Muscle layer of colon (tissue), 2 donors: ENCODE measurements around the gene AK9.
"Not testable (repeated sequence)": the region's sequence is repeated elsewhere in the genome, so short reads cannot be mapped to it uniquely, and the experiment has no call there.

Experiments
- H3K27ac ChIP-seq: one replicate; pipeline ENCODE4 v1.7.0; 2013; ENCODE audit warnings: low read depth, mild to moderate bottlenecking, low read length, moderate library complexity
- H3K27me3 ChIP-seq, 2 donors: one replicate each; pipeline ENCODE4 v1.7.0; 2013; ENCODE audit warnings: low read length in 2 of 2, mild to moderate bottlenecking in 2 of 2; ENCODE audit not compliant: insufficient read depth in 2 of 2, control insufficient read depth in 1 of 2
- H3K36me3 ChIP-seq: one replicate; pipeline ENCODE4 v1.7.0; 2013; ENCODE audit warnings: mild to moderate bottlenecking, low read length; ENCODE audit not compliant: insufficient read depth
- H3K4me1 ChIP-seq: one replicate; pipeline ENCODE4 v1.7.0; 2013; ENCODE audit warnings: mild to moderate bottlenecking, low read length; ENCODE audit not compliant: insufficient read depth
- H3K4me3 ChIP-seq, 2 donors: one replicate each; pipeline ENCODE4 v1.7.0; 2013; ENCODE audit warnings: low read length in 2 of 2, low read depth in 1 of 2, mild to moderate bottlenecking in 1 of 2, moderate library complexity in 1 of 2
- H3K9ac ChIP-seq: one replicate; pipeline ENCODE4 v1.7.0; 2013; ENCODE audit warnings: low read length
- H3K9me3 ChIP-seq: one replicate; pipeline ENCODE4 v1.7.0; 2013; ENCODE audit warnings: mild to moderate bottlenecking, low read length
- donor health status: abdominal sarcoma.
- donor health status: Adenocarcinoma of cecum.

AK9 gene

DNA sequence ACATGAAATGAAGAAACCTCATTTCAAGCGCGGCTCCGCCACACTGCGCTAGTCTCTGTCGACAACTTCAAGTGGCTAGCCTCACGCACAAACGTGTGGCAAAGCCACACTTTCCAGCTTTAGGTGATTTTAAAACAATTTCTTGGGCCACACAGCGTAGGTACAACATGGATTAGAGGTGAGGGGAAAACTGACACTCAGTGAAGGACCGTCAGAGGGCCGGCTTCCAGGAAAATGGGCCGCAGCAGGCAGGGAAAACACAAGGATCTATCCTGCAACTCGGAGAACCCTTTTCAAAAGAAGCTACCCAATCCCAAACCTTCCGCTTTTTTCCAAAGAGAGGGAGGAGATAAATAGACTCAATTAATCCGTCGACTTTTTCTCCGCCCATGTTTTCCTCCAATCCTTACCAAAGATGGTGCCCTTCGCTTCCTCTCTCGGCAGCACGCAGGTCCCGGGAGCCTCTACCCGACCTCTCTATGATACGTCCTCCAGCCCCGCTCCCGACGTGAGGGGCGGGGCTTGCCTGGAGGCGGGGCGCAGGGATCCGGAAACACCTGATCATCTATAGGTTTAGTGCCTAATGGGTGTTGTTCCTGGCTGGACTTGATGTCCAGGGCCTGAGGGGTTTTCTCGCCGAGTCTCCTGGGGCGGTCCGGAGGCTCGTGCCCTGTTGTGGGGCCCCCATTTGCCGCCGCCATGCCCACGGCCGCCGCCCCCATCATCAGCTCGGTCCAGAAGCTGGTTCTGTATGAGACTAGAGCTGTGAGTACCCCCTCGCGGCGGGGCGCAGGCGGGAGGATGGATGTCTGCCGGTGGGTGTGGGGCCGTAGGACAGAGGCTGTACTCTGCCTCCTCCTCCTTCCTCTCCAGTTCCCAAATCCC, at the start of gene AK9, which contains the start of gene FIG4:
Gene AK9, minus strand, starts transcription at position 466 of the 885 bp plus-strand sequence. CDS start 15,457 bp downstream, outside the sequence.
Gene FIG4, plus strand, starts transcription at position 560 of the 885 bp plus-strand sequence. Its CDS starts 140 bp downstream, at position 700.
- peak within 1 kb of the TSS; percentile 85 for H3K27ac ChIP-seq
- no peaks in the 10 kb centered on the region for H3K36me3 ChIP-seq

DNA sequence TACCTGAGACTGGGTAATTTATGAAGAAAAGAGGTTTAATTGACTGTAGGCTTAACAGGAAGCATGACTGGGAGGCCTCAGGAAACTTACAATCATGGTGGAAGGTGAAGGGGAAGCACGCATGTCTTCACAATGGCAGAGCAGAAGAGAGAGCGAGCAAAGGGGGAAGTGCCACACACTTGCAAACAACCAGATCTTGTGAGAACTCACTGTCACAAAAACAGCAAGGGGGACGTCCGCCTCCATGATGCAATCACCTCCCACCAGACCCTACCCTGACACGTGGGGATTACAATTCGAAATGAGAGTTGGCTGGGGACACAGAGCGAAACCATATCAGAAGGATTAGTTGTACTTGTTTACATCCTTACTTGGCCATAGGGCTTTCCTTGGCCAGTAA, 49.8 kb upstream of the AK9 start:
- no peak overlapping the region for H3K9ac ChIP-seq
- peaks cover 19% of the 10 kb centered on the region for H3K36me3 ChIP-seq
- H3K27me3 ChIP-seq = no peaks in the 10 kb centered on the region

More for the DNA sequence above, at the start of gene AK9, which contains the start of gene FIG4:
- Histone ChIP-seq H3K4me1 (peaks cover 12% of the 10 kb centered on the region), H3K4me3 (peak within 1 kb of the TSS; percentile 71 to 87), H3K27me3 (no peaks in the 10 kb centered on the region), H3K9me3 (no peaks in the 10 kb centered on the region), H3K9ac (peak within 1 kb of the TSS; percentile 92)

DNA sequence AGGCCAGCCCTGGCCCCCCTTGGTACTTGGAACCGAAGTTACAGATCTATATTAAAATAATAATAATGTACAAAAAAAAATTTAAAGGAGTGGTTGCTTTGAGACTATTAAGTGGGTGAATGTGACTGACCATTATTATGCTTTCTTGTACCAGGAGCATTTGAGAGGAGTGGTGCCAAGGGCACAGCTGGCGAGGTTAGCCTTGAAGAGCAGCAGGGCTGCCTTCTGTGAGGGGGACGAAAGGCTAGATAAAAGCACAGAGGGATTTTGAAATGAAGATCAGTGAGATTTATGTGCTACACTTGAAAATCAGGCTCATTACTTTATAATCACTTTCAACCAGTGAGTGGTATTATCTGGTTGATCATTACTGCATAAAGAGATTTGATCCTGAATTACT, 48.7 kb upstream of the AK9 start:
- no peak overlapping the region for H3K27ac ChIP-seq
- H3K4me1 ChIP-seq = no peaks in the 10 kb centered on the region
- H3K9me3 ChIP-seq = no peaks in the 10 kb centered on the region
- H3K36me3 ChIP-seq = peaks cover 25% of the 10 kb centered on the region
- H3K27me3 ChIP-seq = no peaks in the 10 kb centered on the region
- H3K9ac ChIP-seq = no peak overlapping the region
- H3K4me3 ChIP-seq = no peak overlapping the region

More for the DNA sequence above, 49.8 kb upstream of the AK9 start:
- H3K4me3 ChIP-seq = no peak overlapping the region
- H3K9me3 ChIP-seq = no peaks in the 10 kb centered on the region
- H3K4me1 ChIP-seq = no peaks in the 10 kb centered on the region
- H3K27ac ChIP-seq = no peak overlapping the region

DNA sequence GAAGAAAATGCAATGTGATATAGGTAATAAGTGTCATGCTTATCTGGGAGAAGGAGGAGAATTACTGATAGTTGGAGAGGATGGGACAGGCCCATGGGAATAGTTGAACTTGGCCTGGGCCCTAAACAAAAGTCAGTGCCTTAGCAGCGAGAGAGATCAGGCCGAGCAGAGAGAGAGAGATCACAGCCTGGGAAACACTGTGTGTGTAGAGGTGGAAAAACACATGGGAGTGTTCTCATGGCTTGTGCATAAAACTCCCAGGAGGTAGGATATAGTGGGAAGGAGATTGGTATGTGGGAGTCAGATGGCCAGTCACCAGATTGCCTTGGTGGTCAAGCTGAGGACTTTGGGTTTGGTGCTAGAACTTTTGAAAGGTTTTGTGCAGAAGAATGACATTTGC, 47.7 kb upstream of the AK9 start:
- Histone ChIP-seq H3K4me1 (no peaks in the 10 kb centered on the region), H3K36me3 (peaks cover 19% of the 10 kb centered on the region), H3K4me3 (no peak overlapping the region), H3K9ac (no peak overlapping the region), H3K27me3 (no peaks in the 10 kb centered on the region), H3K27ac (no peak overlapping the region), H3K9me3 (no peaks in the 10 kb centered on the region)

DNA sequence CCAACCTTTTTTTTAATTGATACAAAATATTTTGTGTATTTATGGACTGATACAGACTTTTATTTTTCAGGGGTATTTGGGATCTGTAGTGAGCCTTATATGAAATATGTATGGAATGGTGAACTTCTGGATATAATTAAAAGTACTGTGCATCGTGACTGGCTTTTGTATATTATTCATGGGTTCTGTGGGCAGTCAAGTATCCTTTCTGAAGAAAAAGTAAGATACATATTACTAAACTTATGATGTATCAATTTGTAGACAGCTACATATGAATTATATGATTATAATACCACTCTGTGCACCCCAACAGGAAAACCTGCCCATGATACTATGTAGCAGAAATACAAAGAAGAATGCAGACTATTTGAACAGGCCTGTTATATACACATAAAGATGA, 47.3 kb upstream of the AK9 start:
- Histone ChIP-seq H3K27me3 (no peaks in the 10 kb centered on the region), H3K9me3 (no peaks in the 10 kb centered on the region), H3K4me3 (no peak overlapping the region), H3K36me3 (peaks cover 15% of the 10 kb centered on the region), H3K4me1 (no peaks in the 10 kb centered on the region), H3K27ac (no peak overlapping the region), H3K9ac (no peak overlapping the region)

DNA sequence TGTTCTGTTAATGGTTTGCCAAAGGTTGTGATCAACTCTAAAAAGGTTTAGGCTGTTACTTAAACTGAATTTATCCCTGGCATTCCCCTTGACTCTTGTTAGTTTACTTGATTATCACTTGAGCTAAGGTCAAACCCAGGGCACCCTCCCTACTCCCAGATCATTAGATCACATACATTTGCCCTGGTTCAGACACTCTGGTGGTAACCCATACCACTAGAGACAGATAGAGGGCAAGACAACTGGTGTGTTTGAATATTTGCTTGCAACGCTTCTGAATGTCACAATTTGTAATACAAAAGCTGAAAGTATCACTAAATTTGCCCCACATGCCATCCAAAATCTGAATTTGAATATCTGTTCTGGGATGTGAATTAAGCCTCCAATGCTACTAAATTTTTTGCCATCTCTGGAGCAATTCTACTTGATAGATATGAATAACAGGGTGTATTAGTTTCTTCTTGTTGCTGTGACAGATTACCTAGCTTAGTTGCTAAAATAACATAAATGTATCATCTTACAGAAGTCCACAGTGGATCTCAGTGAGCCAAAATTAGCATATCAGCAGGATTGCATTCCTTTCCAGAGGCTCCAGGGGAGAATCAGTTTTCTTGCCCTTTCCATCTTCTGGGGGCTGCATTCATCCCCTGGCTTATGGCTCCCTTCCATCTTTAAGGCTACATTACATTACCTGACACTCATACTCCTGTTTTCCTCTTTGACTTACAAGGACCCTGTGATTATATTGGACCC, 45.4 kb upstream of the AK9 start:
- Histone ChIP-seq H3K4me3 (no peak overlapping the region), H3K36me3 (peaks cover 15% of the 10 kb centered on the region)

DNA sequence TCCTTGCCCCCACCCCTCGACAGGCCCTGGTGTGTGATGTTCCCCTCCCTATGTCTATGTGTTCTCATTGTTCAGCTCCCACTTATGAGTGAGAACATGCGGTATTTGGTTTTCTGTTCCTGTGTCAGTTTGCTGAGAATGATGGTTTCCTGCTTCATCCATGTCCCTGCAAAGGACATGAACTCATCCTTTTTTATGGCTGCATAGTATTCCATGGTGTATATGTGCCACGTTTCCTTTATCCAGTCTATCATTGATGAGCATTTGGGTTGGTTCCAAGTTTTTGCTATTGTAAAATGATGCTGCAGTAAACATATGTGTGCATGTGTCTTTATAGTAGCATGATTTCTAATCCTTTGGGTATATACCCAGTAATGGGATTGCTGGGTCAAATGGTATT, 34.2 kb upstream of the AK9 start:
- H3K27ac ChIP-seq, H3K4me3 ChIP-seq, H3K27me3 ChIP-seq, H3K4me1 ChIP-seq, H3K9ac ChIP-seq, H3K9me3 ChIP-seq, H3K36me3 ChIP-seq: not testable (repeated sequence)

More for the DNA sequence above, 45.4 kb upstream of the AK9 start:
- no peak overlapping the region for H3K27ac ChIP-seq
- H3K27me3 ChIP-seq = no peaks in the 10 kb centered on the region
- no peak overlapping the region for H3K9ac ChIP-seq
- no peaks in the 10 kb centered on the region for H3K9me3 ChIP-seq
- no peaks in the 10 kb centered on the region for H3K4me1 ChIP-seq

DNA sequence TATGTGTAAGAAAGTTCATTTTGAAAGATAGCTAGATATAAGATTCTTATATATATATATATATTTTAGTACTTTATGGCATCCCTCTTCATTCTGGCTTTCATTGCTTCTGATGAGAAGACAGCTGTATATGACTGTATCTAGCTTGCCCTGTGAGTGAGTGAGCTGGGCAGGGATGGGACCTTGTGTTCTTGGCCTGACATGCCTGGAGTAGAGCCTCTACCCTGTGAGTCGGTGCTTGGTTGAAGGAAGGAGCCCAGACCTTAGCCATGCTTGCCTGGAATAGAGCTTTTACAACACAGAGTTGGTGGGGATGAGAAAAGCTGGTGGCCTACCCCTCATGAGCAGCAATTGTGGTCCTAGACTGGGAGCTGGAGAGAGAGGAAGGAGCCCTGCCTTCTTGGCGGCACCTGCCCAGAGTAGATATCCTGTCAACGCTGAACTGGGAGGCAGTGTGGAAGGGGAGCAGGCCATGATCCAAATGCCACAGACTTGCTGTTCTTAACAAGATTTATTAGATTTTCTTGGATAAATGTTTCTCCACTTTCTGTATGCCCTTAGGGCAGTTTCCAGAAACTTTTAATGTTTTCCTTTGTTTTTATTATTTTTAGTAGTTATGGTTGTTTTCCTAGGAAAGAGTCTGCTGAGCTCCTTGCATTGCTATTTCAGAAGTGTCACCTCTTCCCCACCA, 31.7 kb upstream of the AK9 start:
- H3K27ac ChIP-seq = no peak overlapping the region
- no peaks in the 10 kb centered on the region for H3K9me3 ChIP-seq
- H3K4me1 ChIP-seq = no peaks in the 10 kb centered on the region
- no peak overlapping the region for H3K4me3 ChIP-seq
- peaks cover 8% of the 10 kb centered on the region for H3K36me3 ChIP-seq
- no peaks in the 10 kb centered on the region for H3K27me3 ChIP-seq
- H3K9ac ChIP-seq = no peak overlapping the region

DNA sequence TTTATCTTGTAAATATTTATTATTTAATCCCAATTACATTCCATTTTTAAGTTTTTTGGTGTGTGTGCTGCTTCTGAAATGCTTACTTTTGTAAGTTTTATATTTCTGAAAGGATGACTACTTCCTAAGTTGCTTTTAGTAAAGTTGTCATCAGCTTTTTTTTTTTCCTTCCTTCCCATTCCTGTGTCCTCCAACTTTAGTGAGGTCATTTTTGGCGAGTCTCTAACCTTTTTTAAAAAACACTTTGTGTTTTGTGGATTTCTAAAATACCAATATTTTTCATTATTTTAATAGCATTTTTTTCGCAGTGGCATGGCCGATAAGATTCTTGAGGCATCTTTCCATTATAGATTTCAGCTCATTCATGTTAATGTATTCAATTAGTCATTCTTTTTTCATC, 31.0 kb upstream of the AK9 start:
- no peak overlapping the region for H3K27ac ChIP-seq
- no peak overlapping the region for H3K9ac ChIP-seq
- H3K27me3 ChIP-seq = no peaks in the 10 kb centered on the region
- H3K36me3 ChIP-seq = peaks cover 15% of the 10 kb centered on the region
- H3K4me1 ChIP-seq = no peaks in the 10 kb centered on the region
- H3K4me3 ChIP-seq = no peak overlapping the region
- no peaks in the 10 kb centered on the region for H3K9me3 ChIP-seq

DNA sequence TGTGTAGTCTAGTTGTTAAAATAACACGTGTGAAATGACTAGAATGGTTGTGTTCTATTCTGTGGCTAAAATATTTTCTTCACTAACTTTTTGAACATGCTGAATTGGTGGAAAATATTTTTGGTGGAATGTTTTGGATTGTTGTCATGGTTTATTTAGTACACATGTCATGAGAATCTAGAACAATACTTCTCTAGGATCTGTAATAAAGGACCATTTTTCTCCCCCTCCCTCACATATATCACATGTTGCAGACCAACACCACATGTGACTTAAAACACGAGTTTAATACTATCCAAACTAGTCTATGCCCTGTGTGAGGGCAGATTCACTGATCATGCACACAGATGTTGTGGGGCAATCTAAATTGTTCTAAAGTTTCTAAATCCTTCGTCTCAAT, 29.3 kb upstream of the AK9 start:
- Histone ChIP-seq H3K27me3 (no peaks in the 10 kb centered on the region), H3K9me3 (no peaks in the 10 kb centered on the region), H3K36me3 (peaks cover 23% of the 10 kb centered on the region), H3K4me1 (no peaks in the 10 kb centered on the region), H3K4me3 (no peak overlapping the region), H3K9ac (no peak overlapping the region), H3K27ac (no peak overlapping the region)

DNA sequence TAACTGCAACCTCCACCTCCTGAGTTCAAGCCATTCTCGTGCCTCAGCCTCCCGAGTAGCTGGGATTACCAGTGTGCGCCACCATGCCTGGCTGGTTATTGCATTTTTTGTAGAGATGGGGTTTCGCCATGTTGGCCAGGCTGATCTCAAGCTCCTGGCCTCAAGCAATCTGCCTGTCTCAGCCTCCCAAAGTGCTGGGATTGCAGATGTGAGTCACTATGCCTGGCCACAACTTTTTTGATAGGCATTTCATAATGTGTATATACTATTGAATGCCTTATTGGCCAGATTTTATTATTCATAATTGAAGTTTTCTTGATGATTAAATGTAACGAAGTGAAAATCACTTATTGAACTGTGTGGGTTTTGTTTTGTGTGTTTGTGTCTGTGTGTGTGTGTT, 28.0 kb upstream of the AK9 start:
- Histone ChIP-seq H3K27me3 (no peaks in the 10 kb centered on the region), H3K36me3 (peaks cover 25% of the 10 kb centered on the region), H3K27ac (no peak overlapping the region), H3K4me1 (no peaks in the 10 kb centered on the region), H3K9me3 (no peaks in the 10 kb centered on the region), H3K4me3 (no peak overlapping the region), H3K9ac (no peak overlapping the region)
